ENCODE results near the gene HOXA2.

DNA sequence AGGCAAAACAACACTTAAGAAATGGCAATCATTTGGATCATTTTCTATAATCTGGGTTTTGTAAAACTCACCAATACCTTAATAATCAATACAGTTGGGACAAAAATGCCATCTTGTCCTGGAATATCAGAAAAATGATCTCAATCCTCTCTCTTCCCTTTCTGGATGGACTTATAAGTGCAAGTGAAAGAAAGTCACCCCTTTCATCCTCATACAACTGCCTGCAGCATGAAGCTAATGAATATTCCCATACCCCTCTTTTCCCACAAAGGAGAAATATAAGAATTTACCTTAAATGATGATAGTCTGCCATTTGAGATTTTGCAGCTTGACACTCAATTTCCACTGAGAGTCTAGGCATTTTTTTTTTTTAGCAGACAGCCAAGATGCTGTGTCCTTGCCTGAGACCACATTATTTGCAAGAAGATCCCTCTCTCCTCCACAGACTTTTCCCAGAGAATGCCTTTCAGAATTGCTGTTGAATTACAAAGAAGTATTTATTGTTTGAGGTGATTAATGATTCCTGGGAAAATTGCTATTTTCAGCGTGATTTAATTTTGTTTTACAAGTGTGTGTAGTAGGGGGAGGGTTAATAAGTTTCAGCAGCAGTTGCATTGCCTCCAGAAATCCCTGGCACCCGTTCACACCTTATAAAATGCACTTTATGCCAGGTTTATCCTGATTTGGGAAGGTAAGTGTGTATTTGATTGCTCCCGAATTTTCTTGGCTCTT lies 24.3 kb upstream of the HOXA2 start:
- TF ChIP-seq CTCF (conservative IDR thresholded peaks at IDR 0.05 in 1 of 2, IDR thresholded peaks at IDR 0.05 in 1 of 2; ENCODE audit: low read depth in 1 of 2, low read length in 2 of 2) = no peak
- TF ChIP-seq EZH2 (IDR thresholded peaks at IDR 0.05; ENCODE audit: low read length, missing control alignments) = no peak
